Parietal lobe (tissue), 1 donor: ENCODE data around the gene AR. TPM values are rescaled to one million over a fixed set of nuclear protein-coding genes. Genes with fewer than 3 reads are reported as not detected.

Experiments
- total RNA-seq: library from RNA; depleted of rRNA; stranded (reverse); fragments of >200 nt; gene quantifications from one replicate; pipeline ENCODE4 v1.2.3, GENCODE V29; 2014

AR gene
- 0.94 TPM for total RNA-seq

GRCh38 chrX:67543818-67544217 lies at the start of gene AR:
TSS of gene AR (plus strand) at chrX:67544021. CDS start at chrX:67545147, 1,126 bp downstream.

